D721Med (cell line): ENCODE data around the gene ASB18.

ENCODE experiments used
- DNase-seq: peaks from one replicate; pipeline ENCODE4 v3.0.0; 2011; ENCODE audit warnings: low spot score; ENCODE audit not compliant: insufficient read length
- FAIRE-seq: peaks from 2 replicates; lab custom pipeline; 2011; peaks lifted over from hg19 to GRCh38; lab: Jason Lieb, UNC
- TF ChIP-seq, protein P1 (sequence below): IDR thresholded peaks from 2 replicates; pipeline ENCODE4 v1.5.1; 2012; ENCODE audit warnings: mild to moderate bottlenecking, control low read depth; ENCODE audit not compliant: insufficient read depth; ENCODE audit errors: missing control alignments

ASB18 gene, protein sequence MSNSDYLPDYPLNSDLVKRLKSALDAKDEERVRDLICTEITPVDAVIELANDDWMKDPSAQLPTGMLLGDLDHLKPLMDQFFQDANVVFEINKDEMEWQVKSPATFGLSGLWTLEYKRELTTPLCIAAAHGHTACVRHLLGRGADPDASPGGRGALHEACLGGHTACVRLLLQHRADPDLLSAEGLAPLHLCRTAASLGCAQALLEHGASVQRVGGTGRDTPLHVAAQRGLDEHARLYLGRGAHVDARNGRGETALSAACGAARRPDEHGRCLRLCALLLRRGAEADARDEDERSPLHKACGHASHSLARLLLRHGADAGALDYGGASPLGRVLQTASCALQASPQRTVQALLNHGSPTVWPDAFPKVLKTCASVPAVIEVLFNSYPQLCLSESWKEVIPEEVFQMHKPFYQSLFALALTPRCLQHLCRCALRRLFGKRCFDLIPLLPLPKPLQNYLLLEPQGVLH

GRCh38 chr2:236264256-236264655 lies at the start of gene ASB18:
TSS of gene ASB18 (minus strand) at chr2:236264406. CDS start at chr2:236264345, 61 bp downstream.
- DNase-seq: no peak
- no peak for FAIRE-seq
- TF ChIP-seq, protein P1, sequence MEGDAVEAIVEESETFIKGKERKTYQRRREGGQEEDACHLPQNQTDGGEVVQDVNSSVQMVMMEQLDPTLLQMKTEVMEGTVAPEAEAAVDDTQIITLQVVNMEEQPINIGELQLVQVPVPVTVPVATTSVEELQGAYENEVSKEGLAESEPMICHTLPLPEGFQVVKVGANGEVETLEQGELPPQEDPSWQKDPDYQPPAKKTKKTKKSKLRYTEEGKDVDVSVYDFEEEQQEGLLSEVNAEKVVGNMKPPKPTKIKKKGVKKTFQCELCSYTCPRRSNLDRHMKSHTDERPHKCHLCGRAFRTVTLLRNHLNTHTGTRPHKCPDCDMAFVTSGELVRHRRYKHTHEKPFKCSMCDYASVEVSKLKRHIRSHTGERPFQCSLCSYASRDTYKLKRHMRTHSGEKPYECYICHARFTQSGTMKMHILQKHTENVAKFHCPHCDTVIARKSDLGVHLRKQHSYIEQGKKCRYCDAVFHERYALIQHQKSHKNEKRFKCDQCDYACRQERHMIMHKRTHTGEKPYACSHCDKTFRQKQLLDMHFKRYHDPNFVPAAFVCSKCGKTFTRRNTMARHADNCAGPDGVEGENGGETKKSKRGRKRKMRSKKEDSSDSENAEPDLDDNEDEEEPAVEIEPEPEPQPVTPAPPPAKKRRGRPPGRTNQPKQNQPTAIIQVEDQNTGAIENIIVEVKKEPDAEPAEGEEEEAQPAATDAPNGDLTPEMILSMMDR: no peak

GRCh38 chr2:236311286-236311685 lies 47.1 kb upstream of the ASB18 start:
- FAIRE-seq (no peak), DNase-seq (no peak)
- TF ChIP-seq, protein P1: no peak

- FAIRE-seq (no peak), DNase-seq (peak; percentile 31)
- TF ChIP-seq, protein P1: peak; percentile 19
Observed at GRCh38 chr2:236309669-236310029, 45.4 kb upstream of the ASB18 start.

GRCh38 chr2:236308855-236309668 lies 44.9 kb upstream of the ASB18 start:
- TF ChIP-seq, protein P1: no peak
- FAIRE-seq: no peak
- no peak for DNase-seq

DNA sequence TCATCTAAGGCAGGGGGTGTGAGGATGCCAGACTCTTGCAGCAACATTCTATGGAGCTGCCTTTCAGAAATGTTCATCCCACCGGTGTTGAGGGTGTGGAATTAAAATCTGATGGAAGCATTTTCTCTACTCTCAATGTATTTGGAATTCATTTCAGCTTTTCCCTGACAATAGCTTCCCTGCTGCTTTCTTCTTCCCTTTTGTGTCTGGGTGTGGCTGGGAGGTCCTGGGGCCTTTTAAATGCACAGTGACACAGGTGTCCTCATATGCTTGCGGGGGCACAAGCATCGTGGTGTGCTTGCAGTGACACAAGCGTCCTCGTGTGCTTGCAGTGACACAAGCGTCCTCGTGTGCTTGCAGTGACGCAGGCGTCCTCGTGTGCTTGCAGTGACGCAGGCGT lies 43.4 kb upstream of the ASB18 start:
- DNase-seq (no peak), FAIRE-seq (no peak)
- TF ChIP-seq, protein P1: no peak

DNA sequence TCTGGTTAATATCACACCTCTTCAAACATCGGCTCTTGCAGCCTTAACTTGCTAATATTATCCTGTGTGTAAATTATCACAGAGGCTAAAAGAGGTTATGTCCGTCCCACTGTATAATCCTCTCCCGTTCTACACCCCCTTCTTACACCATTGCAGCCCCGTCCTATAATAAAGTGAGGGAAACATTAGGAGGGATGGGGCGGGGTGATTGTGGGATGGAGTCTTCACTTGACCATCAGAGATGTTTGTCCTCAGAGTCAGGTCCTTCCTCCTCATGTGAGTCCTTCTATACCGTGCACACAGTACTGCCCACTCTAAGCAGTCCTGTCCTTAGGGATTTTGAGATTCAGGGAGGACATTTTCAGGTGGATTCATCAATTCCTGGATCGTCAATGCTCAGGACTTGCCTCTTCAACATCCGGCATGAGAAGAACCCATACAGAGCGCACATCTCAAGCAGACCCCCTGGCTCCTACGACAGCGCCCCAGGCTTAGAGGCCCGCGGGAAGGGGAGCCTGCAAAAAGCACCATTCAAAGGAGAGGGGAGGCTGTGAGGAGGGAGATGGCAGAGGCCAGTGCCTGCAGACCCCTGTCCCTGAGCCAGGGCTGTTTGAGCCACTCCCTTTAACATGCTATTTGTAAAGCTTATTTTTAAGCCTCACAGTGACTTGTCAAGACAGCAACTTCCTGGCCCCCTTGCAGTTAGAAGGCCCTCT lies 42.8 kb upstream of the ASB18 start:
- TF ChIP-seq, protein P1: no peak
- FAIRE-seq (no peak), DNase-seq (no peak)
